Measurements from ENCODE around the gene ARRDC1.
A peak's percentile ranks its signal among the peaks of the same experiment; 100 is the strongest.

DNA sequence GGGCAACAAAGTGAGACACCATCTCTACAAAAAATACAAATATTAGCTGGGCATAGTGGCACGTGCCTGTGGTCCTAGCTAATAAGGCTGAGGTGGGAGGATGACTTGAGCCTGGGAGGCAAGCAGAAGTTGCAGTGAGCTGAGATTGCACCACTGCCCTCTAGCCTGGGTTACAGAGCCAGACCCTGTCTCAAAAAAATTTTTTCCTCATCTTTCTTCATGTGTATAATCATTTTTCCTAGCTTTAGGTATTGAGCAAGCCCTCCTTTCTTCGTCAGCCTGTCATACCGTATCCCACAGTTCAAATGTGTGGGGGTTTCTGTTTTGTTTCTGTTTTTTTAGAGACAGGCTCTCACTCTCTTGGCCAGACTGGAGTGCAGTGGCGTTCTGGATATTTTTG, 54.7 kb downstream of the ARRDC1 start:
- TF ChIP-seq, protein P1, sequence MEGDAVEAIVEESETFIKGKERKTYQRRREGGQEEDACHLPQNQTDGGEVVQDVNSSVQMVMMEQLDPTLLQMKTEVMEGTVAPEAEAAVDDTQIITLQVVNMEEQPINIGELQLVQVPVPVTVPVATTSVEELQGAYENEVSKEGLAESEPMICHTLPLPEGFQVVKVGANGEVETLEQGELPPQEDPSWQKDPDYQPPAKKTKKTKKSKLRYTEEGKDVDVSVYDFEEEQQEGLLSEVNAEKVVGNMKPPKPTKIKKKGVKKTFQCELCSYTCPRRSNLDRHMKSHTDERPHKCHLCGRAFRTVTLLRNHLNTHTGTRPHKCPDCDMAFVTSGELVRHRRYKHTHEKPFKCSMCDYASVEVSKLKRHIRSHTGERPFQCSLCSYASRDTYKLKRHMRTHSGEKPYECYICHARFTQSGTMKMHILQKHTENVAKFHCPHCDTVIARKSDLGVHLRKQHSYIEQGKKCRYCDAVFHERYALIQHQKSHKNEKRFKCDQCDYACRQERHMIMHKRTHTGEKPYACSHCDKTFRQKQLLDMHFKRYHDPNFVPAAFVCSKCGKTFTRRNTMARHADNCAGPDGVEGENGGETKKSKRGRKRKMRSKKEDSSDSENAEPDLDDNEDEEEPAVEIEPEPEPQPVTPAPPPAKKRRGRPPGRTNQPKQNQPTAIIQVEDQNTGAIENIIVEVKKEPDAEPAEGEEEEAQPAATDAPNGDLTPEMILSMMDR (IDR thresholded peaks at IDR 0.05; ENCODE audit: low read depth, low read length, poor library complexity, severe bottlenecking), result peak; percentile 19
- no peak for TF ChIP-seq EZH2phosphoT487 (IDR thresholded peaks at IDR 0.05; ENCODE audit: borderline replicate concordance, low read length)

Data from DOHH2 (cell line).